ES-I3 (cell line): ENCODE measurements around the gene KLK1.

Experiments
- H3K36me3 ChIP-seq: 2 replicates; pipeline ENCODE4 v1.6.1; 2013; ENCODE audit warnings: mild to moderate bottlenecking, low read length, control low read depth, moderate library complexity; ENCODE audit not compliant: insufficient read depth
- H3K4me1 ChIP-seq: 2 replicates; pipeline ENCODE4 v1.6.1; 2013; ENCODE audit warnings: mild to moderate bottlenecking, control low read depth, low read length; ENCODE audit not compliant: insufficient read depth
- H3K9ac ChIP-seq: 2 replicates; pipeline ENCODE4 v1.6.1; 2013; ENCODE audit warnings: low read depth, mild to moderate bottlenecking, low read length, moderate library complexity
- H3K9me3 ChIP-seq: 2 replicates; pipeline ENCODE4 v1.6.1; 2013; ENCODE audit warnings: mild to moderate bottlenecking, low read length, moderate library complexity; ENCODE audit not compliant: control insufficient read depth, insufficient read depth

Gene KLK1

DNA sequence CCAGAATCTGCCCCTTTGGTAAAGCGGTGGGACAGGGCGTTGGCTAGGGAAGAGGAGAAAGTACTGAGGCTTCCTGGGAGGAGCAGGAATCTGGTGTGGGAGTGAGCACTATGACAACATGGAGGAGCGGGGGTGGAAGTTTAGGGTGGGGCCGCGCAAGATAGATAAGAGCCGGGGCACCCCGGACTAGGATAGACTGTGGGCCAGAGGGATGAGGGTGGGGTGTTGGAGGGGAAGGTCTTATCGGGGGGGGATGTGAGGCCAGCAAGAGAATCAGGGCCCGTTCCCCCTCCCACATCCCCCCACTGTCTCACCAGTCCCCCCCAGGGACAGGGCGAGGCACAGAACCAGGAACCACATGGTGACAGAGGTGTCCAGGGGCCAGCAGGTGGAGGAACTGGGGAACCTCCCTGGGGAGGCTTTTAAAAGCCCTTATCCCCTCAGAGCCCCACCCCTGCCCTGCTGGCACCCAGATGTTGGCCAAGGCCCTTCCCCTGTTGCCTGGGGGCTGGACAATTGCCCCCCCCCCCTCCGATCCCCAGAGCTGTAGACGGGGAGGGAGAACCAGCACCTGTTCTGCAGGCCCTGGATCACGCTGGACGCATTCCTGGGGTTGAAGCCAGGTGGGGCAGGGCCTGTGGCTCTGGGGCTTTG is at the start of gene KLK1:
Gene KLK1 (minus strand): TSS at position 399 of the 654 bp plus-strand sequence. CDS start 39 bp downstream, at position 360.
- H3K4me1 ChIP-seq = peaks cover 18% of the 10 kb centered on the region; the same call in 1 of the 2 replicates
- H3K9me3 ChIP-seq = no peaks in the 10 kb centered on the region
- H3K36me3 ChIP-seq = no peaks in the 10 kb centered on the region
- H3K9ac ChIP-seq = no peak within 1 kb of the TSS

DNA sequence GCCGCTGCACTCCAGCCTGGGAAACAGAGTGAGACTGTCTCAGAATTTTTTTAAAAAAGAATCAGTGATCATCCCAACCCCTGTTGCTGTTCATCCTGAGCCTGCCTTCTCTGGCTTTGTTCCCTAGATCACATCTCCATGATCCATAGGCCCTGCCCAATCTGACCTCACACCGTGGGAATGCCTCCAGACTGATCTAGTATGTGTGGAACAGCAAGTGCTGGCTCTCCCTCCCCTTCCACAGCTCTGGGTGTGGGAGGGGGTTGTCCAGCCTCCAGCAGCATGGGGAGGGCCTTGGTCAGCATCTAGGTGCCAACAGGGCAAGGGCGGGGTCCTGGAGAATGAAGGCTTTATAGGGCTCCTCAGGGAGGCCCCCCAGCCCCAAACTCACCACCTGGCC is 49.5 kb upstream of the KLK1 start, which contains the start of gene KLK2:
Gene KLK2 (plus strand): TSS at position 384 of the 400 bp plus-strand sequence. CDS start 35 bp downstream, outside the sequence.
- H3K36me3 ChIP-seq = no peaks in the 10 kb centered on the region
- H3K9ac ChIP-seq = no peak within 1 kb of the TSS
- H3K9me3 ChIP-seq = 0 out of 2 replicates have a peak, but pooled peaks cover 2% of the 10 kb centered on the region
- H3K4me1 ChIP-seq = no peaks in the 10 kb centered on the region

DNA sequence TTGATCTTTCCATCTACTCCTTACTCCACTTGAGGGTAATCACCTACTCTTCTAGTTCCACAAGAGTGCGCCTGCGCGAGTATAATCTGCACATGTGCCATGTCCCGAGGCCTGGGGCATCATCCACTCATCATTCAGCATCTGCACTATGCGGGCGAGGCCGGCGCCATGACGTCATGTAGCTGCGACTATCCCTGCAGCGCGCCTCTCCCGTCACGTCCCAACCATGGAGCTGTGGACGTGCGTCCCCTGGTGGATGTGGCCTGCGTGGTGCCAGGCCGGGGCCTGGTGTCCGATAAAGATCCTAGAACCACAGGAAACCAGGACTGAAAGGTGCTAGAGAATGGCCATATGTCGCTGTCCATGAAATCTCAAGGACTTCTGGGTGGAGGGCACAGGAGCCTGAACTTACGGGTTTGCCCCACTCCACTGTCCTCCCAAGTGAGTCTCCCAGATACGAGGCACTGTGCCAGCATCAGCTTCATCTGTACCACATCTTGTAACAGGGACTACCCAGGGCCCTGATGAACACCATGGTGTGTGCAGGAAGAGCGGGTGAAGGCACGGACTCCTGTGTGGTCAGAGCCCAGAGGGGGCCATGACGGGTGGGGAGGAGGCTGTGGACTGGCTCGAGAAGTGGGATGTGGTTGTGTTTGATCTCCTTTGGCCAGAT is 47.0 kb upstream of the KLK1 start:
- Histone ChIP-seq H3K9ac (no peak overlapping the region), H3K36me3 (no peaks in the 10 kb centered on the region), H3K9me3 (0 out of 2 replicates have a peak, but pooled peaks cover 2% of the 10 kb centered on the region), H3K4me1 (no peaks in the 10 kb centered on the region)

DNA sequence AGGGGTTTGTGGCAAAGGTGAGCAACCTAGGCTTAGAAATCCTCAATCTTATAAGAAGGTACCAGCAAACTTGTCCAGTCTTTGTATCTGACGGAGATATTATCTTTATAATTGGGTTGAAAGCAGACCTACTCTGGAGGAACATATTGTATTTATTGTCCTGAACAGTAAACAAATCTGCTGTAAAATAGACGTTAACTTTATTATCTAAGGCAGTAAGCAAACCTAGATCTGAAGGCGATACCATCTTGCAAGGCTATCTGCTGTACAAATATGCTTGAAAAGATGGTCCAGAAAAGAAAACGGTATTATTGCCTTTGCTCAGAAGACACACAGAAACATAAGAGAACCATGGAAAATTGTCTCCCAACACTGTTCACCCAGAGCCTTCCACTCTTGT is 45.9 kb upstream of the KLK1 start:
- H3K9me3 ChIP-seq = 0 out of 2 replicates have a peak, but pooled peaks cover 2% of the 10 kb centered on the region
- H3K36me3 ChIP-seq = no peaks in the 10 kb centered on the region
- no peak overlapping the region for H3K9ac ChIP-seq
- H3K4me1 ChIP-seq = no peaks in the 10 kb centered on the region

DNA sequence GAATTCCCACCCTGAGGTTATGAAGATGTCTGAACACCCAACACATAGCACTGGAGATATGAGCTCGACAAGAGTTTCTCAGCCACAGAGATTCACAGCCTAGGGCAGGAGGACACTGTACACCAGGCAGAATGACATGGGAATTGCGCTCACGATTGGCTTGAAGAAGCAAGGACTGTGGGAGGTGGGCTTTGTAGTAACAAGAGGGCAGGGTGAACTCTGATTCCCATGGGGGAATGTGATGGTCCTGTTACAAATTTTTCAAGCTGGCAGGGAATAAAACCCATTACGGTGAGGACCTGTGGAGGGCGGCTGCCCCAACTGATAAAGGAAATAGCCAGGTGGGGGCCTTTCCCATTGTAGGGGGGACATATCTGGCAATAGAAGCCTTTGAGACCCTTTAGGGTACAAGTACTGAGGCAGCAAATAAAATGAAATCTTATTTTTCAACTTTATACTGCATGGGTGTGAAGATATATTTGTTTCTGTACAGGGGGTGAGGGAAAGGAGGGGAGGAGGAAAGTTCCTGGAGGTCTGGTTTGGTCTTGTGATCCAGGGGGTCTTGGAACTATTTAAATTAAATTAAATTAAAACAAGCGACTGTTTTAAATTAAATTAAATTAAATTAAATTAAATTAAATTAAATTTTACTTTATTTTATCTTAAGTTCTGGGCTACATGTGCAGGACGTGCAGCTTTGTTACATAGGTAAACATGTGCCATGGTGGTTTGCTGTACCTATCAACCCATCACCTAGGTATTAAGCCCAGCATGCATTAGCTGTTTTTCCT is 38.1 kb upstream of the KLK1 start:
- no peaks in the 10 kb centered on the region for H3K36me3 ChIP-seq
- H3K9ac ChIP-seq = no peak overlapping the region
- 0 out of 2 replicates have a peak, but pooled peaks cover 3% of the 10 kb centered on the region for H3K4me1 ChIP-seq
- H3K9me3 ChIP-seq = peaks cover 11% of the 10 kb centered on the region

DNA sequence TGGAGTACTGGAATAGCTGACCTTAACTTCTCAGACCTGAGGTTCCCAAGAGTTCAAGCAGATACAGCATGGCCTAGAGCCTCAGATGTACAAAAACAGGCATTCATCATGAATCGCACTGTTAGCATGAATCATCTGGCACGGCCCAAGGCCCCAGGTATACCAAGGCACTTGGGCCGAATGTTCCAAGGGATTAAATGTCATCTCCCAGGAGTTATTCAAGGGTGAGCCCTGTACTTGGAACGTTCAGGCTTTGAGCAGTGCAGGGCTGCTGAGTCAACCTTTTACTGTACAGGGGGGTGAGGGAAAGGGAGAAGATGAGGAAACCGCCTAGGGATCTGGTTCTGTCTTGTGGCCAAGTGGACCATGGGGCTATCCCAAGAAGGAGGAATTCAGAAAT is 37.4 kb upstream of the KLK1 start:
- peaks cover 11% of the 10 kb centered on the region for H3K9me3 ChIP-seq
- no peak overlapping the region for H3K9ac ChIP-seq
- H3K4me1 ChIP-seq = 0 out of 2 replicates have a peak, but pooled peaks cover 3% of the 10 kb centered on the region
- no peaks in the 10 kb centered on the region for H3K36me3 ChIP-seq

DNA sequence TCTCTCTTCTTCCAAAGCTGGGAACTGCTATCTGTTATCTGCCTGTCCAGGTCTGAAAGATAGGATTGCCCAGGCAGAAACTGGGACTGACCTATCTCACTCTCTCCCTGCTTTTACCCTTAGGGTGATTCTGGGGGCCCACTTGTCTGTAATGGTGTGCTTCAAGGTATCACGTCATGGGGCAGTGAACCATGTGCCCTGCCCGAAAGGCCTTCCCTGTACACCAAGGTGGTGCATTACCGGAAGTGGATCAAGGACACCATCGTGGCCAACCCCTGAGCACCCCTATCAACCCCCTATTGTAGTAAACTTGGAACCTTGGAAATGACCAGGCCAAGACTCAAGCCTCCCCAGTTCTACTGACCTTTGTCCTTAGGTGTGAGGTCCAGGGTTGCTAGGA is 36.3 kb upstream of the KLK1 start:
- 0 out of 2 replicates have a peak, but pooled peaks cover 3% of the 10 kb centered on the region for H3K4me1 ChIP-seq
- H3K36me3 ChIP-seq = no peaks in the 10 kb centered on the region
- H3K9ac ChIP-seq = no peak overlapping the region
- peaks cover 11% of the 10 kb centered on the region for H3K9me3 ChIP-seq

DNA sequence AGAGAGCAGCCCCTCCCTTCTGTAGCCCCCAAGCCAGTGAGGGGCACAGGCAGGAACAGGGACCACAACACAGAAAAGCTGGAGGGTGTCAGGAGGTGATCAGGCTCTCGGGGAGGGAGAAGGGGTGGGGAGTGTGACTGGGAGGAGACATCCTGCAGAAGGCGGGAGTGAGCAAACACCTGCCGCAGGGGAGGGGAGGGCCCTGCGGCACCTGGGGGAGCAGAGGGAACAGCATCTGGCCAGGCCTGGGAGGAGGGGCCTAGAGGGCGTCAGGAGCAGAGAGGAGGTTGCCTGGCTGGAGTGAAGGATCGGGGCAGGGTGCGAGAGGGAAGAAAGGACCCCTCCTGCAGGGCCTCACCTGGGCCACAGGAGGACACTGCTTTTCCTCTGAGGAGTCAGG is 35.3 kb upstream of the KLK1 start:
- H3K9ac ChIP-seq = no peak overlapping the region
- 0 out of 2 replicates have a peak, but pooled peaks cover 3% of the 10 kb centered on the region for H3K4me1 ChIP-seq
- no peaks in the 10 kb centered on the region for H3K36me3 ChIP-seq
- peaks cover 11% of the 10 kb centered on the region for H3K9me3 ChIP-seq

DNA sequence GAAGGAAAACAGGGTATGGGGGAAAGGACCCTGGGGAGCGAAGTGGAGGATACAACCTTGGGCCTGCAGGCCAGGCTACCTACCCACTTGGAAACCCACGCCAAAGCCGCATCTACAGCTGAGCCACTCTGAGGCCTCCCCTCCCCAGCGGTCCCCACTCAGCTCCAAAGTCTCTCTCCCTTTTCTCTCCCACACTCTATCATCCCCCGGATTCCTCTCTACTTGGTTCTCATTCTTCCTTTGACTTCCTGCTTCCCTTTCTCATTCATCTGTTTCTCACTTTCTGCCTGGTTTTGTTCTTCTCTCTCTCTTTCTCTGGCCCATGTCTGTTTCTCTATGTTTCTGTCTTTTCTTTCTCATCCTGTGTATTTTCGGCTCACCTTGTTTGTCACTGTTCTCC is 33.8 kb upstream of the KLK1 start:
- peaks cover 11% of the 10 kb centered on the region for H3K9me3 ChIP-seq
- no peak overlapping the region for H3K9ac ChIP-seq
- no peaks in the 10 kb centered on the region for H3K36me3 ChIP-seq
- 0 out of 2 replicates have a peak, but pooled peaks cover 3% of the 10 kb centered on the region for H3K4me1 ChIP-seq

DNA sequence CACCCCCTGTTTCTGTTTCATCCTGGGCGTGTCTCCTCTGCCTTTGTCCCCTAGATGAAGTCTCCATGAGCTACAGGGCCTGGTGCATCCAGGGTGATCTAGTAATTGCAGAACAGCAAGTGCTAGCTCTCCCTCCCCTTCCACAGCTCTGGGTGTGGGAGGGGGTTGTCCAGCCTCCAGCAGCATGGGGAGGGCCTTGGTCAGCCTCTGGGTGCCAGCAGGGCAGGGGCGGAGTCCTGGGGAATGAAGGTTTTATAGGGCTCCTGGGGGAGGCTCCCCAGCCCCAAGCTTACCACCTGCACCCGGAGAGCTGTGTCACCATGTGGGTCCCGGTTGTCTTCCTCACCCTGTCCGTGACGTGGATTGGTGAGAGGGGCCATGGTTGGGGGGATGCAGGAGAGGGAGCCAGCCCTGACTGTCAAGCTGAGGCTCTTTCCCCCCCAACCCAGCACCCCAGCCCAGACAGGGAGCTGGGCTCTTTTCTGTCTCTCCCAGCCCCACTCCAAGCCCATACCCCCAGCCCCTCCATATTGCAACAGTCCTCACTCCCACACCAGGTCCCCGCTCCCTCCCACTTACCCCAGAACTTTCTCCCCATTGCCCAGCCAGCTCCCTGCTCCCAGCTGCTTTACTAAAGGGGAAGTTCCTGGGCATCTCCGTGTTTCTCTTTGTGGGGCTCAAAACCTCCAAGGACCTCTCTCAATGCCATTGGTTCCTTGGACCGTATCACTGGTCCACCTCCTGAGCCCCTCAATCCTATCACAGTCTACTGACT is 31.2 kb upstream of the KLK1 start, which contains the start of gene KLK3:
Gene KLK3 (plus strand): TSS at position 280 of the 775 bp plus-strand sequence. CDS start 41 bp downstream, at position 321.
- 0 out of 2 replicates have a peak, but pooled peaks cover 3% of the 10 kb centered on the region for H3K4me1 ChIP-seq

DNA sequence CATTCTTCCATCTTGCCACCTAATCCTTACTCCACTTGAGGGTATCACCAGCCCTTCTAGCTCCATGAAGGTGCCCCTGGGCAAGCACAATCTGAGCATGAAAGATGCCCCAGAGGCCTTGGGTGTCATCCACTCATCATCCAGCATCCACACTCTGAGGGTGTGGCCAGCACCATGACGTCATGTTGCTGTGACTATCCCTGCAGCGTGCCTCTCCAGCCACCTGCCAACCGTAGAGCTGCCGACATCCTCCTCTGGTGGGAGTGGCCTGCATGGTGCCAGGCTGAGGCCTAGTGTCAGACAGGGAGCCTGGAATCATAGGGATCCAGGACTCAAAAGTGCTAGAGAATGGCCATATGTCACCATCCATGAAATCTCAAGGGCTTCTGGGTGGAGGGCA is 28.0 kb upstream of the KLK1 start:
- no peaks in the 10 kb centered on the region for H3K36me3 ChIP-seq
- H3K9me3 ChIP-seq = no peaks in the 10 kb centered on the region
- no peak overlapping the region for H3K9ac ChIP-seq
- no peaks in the 10 kb centered on the region for H3K4me1 ChIP-seq

More for the DNA sequence above, 31.2 kb upstream of the KLK1 start, which contains the start of gene KLK3:
- Histone ChIP-seq H3K9me3 (no peaks in the 10 kb centered on the region), H3K9ac (no peak within 1 kb of the TSS), H3K36me3 (no peaks in the 10 kb centered on the region)

DNA sequence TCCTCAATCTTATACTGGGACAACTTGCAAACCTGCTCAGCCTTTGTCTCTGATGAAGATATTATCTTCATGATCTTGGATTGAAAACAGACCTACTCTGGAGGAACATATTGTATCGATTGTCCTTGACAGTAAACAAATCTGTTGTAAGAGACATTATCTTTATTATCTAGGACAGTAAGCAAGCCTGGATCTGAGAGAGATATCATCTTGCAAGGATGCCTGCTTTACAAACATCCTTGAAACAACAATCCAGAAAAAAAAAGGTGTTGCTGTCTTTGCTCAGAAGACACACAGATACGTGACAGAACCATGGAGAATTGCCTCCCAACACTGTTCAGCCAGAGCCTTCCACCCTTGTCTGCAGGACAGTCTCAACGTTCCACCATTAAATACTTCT is 27.2 kb upstream of the KLK1 start:
- H3K36me3 ChIP-seq = no peaks in the 10 kb centered on the region
- H3K9ac ChIP-seq = no peak overlapping the region
- no peaks in the 10 kb centered on the region for H3K9me3 ChIP-seq
- no peaks in the 10 kb centered on the region for H3K4me1 ChIP-seq

DNA sequence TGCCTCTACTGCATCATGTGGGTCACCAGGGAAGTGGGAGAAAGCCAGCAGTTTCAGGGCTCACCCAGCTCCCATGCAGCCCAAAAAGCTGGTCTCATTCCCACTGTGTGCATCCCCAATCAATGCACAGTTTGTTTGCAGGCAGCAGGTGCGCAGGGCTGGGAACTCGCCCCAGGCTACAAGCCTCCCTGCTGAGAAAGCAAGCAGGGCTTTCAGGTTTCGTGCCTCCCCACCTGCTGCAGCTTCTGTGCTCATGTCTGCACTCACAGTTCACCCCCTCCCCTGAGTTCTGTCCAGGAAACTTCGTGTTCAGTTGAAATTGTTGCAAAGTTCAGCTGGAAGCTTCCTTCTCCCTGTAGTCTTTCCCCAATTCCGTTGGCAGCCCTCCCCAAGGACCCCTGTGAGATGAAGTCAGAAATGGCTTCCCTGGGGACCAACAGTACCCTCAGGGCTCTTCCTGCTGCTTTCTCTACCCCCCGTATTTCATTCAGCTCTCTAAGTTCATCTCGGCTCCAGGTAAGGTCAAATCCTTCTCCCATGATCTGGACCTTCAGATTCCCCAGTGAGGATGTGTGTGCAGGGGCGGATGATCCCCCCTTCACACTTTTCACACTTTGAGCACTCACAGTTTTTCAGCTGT is 20.8 kb upstream of the KLK1 start:
- H3K9me3 ChIP-seq = no peaks in the 10 kb centered on the region; the same call in 1 of the 2 replicates
- H3K4me1 ChIP-seq = peaks cover 6% of the 10 kb centered on the region; the same call in 1 of the 2 replicates
- no peaks in the 10 kb centered on the region for H3K36me3 ChIP-seq
- no peak overlapping the region for H3K9ac ChIP-seq
